DMS53 (cell line): ENCODE data around the gene DYNC1H1.
"Not testable (repeated sequence)": the region's sequence is repeated elsewhere in the genome, so short reads cannot be mapped to it uniquely, and the experiment has no call there.

Source experiments
- DNase-seq: peaks from one replicate; lab custom pipeline; 2025; lab: John Stamatoyannopoulos, UW

Gene DYNC1H1

DNA sequence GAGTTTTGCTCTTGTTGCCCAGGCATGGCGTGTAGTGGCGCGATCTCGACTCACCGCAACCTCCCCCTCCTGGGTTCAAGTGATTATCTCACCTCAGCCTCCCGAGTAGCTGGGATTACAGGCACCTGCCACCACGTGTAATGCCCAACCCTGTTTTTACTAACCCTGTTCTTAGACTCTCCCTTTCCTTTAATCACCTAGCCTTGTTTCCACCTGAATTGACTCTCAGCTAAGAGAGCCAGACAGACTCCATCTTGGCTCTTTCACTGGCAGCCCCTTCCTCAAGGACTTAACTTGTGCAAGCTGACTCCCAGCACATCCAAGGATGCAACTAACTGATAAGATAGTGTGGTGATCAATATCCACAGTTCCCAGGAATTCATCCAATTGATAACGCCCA, 100.2 kb downstream of the DYNC1H1 start:
- DNase-seq = not testable (repeated sequence)

DNA sequence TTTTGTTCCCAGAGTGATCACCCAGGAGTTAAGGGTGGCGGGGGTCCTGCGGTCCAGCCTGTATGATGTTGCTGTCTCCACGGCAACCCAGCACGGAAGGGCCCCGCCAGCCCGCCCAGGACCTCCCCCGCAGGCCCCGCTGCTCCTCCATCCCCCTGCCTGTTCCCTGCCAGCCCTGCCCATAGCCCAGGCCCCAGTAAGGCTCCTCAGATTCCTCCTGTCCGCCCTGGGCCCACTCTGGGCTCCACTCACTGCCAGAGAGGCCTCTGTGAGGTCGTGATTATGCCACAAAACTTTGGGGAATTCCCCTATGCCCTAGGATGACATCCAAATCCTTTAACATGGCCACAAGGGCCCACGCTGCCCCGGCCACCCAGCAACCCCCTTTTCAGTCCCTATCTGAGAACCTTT, 101.7 kb downstream of the DYNC1H1 start:
- no peak for DNase-seq

DNA sequence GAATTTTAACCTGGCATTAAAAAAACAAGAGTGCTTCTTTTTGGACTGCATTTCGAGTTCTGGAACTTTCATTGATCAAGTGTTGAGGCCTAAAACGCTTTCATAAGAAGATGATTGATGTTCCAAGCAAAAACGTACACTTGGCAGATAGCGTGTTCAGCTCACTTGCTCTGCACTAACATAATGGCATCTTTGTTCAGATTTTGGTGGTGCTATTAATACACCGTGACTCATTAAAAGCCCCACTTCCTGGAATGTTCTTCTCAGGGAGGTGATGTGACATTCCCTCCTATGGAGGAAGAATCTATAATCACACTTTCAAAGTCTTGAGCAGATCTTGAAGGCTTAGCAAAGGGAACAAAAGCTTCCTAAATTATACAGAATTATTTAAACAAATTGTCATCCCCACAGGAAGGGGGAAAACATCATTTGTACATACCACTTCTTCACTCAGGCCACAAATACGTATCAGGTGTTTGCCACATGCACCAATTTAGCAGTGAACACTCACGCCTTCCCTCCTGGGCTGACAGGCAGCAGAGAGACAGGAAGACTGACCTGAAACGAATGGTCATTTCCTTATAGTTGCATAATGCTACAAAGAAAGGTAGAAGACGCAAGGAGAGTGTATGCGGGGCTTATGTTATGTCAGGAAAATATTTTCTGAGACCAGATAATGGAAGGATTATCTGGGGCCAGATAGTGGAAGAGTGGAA, 107.1 kb downstream of the DYNC1H1 start:
- DNase-seq = no peak

DNA sequence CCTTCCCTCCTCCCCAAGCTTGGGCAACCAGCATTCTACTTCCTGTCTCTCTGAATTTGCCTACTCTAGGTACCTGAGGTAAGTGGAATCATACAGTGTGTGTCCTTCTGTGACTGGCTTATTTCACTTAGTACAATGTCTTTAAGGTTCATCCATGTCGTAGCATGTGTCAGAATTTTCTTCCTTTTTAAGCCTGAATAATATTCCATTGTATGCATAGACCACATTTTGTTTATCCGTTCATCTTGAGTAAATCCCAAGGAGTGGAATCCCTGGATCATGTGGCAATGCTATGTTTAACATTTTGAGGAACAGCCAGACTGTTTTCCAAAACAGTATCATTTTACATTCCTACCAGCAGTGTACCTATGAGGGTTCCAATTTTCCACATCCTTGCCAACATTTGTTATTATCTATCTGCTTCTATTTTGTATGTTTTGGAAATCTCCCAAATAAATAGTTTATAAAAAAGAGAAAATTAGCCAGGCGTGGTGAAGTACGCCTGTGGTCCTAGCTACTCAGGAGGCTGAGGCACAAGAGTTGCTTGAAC, 110.1 kb downstream of the DYNC1H1 start:
- DNase-seq = no peak

DNA sequence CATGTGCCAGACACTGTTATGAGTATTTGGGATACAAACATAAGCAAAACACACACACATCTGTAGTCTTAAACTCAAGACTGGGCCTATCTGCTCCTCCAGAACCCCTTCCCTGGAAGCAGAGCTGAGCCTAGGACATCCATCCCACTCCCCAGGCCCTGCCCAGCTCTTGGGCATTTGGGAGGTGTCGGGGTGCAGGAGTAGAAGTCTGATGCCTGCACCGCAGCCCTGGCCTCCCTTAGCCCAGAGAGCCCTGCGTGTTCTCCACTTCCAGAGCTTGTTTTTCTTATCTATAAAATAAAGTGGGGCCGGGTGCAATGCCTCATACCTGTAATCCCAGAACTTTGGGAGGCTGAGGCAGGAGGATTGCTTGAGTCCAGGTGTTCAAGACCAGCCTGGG, 110.8 kb downstream of the DYNC1H1 start:
- no peak for DNase-seq

DNA sequence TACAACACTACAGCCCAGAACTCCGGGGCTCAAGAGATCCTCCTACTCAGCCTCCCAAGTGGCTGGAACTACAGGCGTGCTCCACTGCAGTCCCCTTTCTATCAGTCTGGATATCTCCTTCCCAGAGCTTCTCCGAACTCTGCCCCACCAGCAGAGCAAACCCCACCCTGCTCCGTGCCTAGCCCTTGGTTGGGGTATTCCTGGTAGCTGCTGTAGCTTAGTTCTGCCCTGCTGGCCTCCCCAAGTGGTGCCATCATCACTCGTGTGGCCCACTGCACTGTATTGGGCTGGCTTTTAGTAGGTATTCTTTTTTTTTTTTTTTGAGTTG, 113.0 kb downstream of the DYNC1H1 start:
- peak; percentile 35 for DNase-seq

DNA sequence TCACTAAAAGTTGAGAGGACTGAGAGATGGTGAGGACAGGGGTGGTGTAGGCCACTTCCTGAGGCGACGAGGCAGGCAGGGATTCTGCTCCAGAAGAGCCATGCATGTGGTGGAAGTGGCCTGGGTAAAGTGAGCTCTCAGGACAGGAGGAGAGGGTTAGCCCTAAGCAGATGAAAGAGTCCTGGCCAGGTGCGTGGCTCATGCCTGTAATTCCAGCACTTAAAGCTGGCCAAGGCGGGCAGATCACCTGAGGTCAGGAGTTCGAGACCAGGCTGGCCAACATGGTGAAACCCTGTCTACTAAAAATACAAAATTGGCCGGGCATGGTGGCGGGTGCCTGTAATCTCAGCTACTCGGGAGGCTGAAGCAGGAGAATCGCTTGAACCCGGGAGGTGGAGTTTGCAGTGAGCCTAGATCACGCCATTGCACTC, 114.0 kb downstream of the DYNC1H1 start:
- DNase-seq = peak; percentile 41

DNA sequence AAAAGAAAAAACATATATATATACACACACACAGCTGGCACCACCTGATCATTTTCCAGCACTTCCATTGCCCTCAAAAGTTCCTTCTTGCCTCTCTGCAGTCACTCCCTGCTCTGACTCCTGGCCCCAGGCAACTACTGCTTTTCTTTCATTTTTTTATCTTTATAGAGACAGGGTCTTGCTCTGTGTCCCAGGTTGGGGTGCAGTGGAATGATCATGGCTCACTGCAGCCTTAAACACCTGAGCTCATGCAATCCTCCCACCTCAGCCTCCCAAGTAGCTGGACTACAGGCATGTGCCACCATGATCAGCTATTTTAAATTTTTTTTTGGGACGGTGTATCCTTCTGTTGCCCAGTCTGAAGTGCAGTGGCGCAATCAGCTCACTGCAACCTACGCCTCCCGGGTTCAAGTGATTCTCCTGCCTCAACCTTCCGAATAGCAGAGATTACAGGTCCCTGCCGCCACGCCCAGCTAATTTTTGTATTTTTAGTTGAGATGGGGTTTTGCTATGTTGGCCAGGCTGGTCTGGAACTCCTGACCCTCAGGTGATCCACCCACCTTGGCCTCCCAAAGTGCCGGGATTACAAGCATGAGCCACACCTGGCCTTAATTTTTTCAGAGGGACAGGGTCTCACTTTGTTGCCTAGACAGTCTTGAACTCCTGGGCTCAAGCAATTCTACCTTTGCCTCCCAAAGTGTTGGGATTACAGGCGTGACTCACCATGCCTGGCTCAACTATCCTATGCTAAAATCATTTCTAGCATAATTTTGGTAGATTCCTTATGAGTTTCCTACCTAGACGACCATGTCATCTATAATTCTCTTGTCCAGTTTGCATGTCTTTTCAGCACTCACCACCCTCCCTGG, 114.7 kb downstream of the DYNC1H1 start:
- no peak for DNase-seq

DNA sequence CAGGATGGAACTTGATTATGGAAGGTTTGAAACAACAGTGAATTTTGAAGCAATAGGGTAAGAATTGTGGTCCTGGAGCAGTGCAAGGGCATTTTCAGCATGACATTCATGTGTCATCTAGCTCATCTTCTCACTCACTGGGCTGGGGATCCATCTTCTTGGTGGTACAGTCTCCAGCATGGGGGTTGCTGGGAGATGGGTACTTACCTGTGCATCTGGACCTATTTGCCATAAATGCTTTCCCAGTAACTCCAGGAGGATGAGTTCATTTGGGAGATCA, 115.3 kb downstream of the DYNC1H1 start:
- DNase-seq = peak; percentile 20

DNA sequence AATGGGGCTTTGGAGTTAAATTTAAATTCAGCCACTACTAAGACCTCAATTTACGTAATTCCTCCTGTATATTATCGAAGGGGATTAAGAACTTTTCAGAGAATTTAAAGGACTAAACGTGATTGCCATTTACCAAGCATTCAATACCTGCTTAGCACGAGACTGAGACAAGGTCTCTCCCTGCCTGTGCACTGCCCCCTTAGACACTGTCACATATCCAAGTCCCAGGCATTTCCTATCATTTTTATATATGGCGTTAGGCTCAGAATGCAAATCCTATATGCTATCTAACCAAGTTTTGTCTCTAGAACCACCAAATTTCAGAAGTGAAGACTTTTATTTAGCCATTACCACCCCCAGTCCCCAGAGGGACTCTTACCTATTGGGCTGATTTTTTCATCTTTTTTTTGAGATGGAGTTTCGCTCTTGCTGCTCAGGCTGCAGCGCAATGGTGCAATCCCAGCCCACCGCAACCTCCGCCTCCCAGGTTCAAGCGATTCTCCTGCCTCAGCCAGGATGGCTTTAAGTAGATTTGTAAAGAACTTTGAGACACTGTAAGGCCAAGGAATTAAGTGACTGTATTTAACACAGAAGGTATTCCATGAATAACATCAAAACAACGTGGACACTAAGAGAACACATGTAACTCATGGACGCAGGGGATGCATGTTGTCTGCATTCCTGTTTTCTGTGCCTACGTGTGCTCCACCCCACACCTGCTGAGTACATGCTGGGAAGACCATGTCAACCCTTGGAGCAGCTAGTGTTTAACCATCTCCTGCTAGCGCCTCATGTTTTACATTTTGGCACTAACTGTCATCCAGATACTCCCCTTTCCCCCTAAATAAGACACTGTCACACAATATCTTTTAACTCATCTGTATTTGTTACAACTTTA, 116.1 kb downstream of the DYNC1H1 start:
- peak; percentile 10 for DNase-seq

DNA sequence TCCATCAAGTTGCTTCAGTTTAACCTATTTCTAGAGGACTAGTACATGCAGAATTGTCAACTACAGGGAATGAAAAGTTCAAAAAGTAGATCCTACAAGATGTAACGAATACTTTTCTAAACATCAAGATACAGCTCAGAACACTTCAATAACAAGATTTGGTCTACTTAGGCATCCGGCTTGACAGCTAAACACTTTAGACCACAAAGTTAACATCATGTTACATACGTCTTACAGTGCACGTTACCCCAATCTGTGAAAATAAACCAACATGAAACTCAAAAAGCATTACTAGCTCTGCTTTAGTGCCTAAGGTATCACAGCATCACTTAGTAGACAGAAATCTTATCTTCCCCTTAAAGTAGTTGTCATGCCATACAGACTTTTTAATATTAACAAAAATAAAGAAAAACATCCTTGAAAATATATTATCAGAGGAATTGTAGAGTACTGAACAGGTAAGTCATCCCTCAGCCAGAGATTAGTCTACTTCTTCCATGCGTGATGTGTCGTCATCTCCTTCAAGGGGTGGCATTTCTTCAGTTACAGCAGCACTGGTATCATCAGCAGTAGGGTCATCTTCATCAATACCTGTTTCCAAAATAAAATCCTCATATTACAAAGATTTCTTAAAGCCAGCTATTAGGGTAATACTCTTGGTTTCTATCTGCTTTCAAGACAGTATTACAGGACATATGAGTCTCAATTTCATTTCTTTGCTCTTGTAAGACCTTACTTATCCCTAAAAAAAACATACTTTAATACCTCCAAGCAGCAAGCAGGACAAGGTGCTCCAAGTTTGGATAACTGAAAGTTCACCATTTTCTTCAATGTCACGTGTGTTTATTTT, 117.1 kb downstream of the DYNC1H1 start:
- DNase-seq = no peak

DNA sequence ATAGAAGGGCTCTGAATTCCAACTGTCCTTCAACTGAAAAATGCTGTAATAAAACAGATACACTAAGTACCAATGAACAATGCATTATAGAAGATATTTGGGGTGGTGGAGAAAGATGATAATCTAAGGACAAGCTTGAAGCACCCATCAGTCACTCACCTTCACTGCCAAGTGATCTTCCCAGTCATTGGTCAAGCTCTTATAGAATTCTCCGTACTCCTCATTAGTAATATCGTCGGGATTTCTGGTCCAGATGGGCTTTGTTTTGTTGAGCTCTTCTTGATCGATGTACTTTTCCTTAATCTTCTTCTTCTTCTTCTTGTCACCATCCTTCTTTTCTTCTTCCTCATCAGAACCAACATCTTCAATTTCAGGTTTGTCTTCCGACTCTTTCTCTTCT, 120.1 kb downstream of the DYNC1H1 start:
- DNase-seq = not testable (repeated sequence)

DNA sequence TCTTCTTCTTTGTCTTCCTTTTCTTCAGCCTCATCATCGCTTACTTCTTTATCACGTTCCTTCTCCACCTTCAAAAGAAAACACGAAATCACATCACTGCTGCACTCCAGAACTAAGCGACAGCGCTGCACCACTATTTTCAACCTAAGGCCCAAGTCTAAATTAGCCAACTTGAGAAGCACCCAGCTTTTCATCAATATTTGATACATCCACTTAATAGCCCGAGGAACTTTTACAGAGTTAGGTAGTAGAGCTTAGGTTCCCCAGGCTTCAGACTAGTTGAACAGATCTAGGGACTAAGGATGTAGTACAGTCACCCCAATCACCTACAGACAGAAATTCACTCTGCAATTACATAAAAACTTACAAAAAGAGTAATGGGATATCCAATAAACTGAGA, 120.6 kb downstream of the DYNC1H1 start:
- DNase-seq = no peak

DNA sequence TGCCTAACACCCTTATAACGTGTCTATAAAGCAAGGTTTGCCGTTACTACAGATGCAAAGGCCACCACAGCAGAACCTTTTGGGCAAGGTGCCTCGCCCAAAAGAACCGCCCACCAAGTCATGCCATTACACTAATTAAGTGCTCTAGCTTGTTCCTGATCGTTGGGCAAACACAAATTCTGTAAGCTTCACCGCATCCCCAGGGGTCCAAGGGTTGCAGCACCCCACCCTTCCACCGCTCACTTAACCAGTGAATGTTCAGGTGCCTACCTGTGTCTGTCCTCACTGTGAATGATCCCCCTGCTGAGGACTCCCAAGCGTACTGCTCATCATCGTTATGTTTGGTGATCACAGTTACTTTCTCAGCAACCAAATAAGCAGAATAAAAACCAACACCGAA, 121.1 kb downstream of the DYNC1H1 start:
- peak; percentile 12 for DNase-seq

DNA sequence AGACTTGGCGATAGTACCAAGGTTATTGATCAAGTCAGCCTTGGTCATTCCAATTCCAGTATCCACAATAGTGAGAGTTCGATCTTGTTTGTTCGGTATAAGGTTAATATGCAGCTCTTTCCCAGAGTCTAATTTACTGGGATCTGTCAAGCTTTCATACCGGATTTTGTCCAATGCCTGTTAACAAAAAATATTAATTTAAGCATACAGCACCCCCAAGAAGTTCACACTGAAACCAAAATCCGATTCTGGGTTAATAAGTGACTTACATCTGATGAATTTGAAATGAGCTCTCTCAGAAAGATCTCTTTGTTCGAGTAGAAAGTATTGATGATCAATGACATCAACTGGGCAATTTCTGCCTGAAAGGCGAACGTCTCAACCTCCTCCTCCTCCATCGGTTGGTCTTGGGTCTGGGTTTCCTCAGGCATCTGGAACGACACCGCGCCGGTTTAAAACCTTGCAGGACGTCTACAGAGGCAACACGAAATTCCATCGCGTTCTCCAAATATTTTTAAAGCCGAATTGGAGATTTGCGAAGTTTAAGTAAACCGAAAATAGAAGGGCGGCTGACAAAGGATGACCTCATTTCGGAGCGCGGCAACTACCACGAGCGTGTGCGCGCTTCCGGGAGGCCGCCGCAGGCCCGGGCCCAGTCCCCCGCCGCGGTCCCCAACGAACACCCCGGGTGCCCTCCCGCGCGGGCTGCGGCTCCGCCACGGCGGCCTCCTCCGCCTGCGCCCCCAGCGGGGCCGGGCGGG, 121.8 kb downstream of the DYNC1H1 start:
- peak; percentile 71 for DNase-seq

DNA sequence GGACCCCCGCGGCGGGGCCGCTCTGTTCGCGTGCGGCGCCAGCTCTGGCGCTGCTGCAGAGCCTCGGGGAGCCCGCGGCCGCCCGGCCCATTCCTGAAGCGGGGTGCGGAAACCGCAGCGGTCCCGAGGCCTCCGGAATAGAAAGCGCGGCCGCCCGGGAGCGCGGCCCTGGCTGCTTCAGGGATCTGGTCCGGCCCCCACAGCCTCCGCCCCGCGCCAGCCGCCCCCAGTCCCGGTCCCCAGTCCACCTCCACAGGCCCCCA, 122.3 kb downstream of the DYNC1H1 start:
- DNase-seq = no peak

DNA sequence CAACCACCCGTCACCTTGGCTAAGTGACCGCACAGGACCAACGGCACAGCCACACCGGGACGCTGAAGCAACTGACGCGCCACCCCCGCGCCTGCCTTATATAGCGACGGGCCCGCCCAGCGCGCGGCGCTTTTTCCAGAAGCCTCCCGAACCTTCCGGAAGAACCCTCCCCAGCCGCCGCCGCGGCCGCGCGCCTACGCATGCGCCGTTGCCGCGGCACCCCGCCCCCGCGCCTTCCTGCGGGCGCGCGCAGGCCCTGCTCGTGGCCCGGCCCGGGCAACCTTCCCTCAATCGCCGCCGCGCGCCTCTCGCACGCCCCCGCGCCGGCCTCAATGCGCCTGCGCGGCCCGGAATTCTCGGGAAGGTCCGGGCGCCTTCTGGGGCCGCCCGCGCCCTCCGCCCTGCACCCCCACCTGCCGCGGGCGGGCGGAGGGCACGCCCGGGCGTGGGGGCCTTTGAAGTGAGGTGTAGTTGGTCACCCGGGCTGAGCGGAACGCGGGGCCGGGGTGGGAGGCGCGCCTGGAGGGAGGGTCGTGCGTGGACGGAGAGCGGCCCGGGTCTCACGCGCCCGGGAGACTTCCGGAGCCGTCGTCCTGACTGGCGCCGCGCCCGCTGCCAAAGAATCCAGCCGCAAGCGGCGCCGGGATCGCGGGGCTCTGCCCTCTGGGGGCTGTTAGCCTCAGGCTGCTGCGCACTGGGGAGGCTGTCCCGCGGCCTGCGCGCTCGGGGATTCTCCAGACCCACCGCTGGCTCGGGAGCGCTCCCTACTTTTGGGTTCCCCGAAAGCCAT, 122.8 kb downstream of the DYNC1H1 start, which contains the start of gene HSP90AA1:
Gene HSP90AA1 (minus strand): TSS at position 73 of the 790 bp plus-strand sequence. CDS start 666 bp downstream, outside the sequence.
- peak; percentile 93 for DNase-seq

DNA sequence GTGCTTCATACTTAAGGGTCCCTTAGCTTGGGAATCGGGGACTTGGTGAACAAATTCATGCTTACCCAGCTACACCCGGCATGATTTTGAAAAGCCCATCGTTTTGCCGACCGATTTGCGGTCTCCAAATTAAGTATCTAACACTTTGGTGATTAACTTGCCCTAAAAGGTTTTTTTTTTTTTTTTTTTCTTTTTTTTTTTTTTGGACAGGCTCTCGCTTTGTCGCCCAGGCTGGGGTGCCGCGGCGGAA, 123.3 kb downstream of the DYNC1H1 start:
- DNase-seq = no peak

DNA sequence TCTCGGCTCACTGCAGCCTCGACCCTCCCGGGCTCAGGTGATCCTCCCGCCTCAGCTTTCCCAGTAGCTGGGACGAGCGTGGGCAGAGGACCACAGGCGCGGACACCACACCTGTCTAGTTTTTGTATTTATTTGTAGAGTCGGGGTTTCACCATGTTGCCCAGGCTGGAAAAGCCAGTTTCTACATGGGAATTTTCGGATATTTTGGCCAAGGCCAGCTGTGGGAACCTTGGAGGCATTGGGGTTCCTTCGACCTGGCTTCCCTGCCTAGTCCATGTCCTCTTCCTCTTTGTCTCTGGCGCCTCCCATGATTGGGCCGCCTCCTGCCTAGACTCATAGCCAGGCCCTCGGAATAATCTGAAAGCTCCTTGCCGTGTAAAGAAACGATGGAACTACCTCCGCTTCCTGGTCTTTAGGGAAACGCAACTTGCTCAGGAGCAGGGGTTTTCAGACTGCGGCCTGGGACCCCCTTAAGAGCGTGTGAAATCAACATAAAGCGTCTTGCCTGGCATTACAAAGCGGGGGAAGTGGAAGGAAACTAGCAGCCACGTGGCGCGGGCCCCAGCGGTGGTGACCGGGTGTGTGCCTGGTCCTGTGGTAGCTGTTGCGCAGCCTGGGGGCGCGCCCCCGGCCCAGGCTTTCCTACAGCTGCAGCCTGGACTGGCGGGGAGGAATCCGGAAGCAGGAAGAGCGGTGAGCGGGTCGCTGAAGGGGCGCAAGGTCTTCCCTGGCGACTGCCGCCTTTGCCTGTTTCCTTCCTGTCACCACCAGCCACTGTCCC, 123.8 kb downstream of the DYNC1H1 start:
- peak; percentile 56 for DNase-seq
